ES-I3 (cell line): Measurements from ENCODE around the gene NISCH.

ENCODE experiments used
- H3K36me3 ChIP-seq: 2 replicates; pipeline ENCODE4 v1.6.1; 2013; ENCODE audit warnings: mild to moderate bottlenecking, low read length, control low read depth, moderate library complexity; ENCODE audit not compliant: insufficient read depth
- H3K4me1 ChIP-seq: 2 replicates; pipeline ENCODE4 v1.6.1; 2013; ENCODE audit warnings: mild to moderate bottlenecking, control low read depth, low read length; ENCODE audit not compliant: insufficient read depth
- H3K9ac ChIP-seq: 2 replicates; pipeline ENCODE4 v1.6.1; 2013; ENCODE audit warnings: low read depth, mild to moderate bottlenecking, low read length, moderate library complexity
- H3K9me3 ChIP-seq: 2 replicates; pipeline ENCODE4 v1.6.1; 2013; ENCODE audit warnings: mild to moderate bottlenecking, low read length, moderate library complexity; ENCODE audit not compliant: control insufficient read depth, insufficient read depth

Gene NISCH

GRCh38 chr3:52463416-52463815 is 8.0 kb downstream of the NISCH start:
- no peaks in the 10 kb centered on the region for H3K9me3 ChIP-seq
- H3K36me3 ChIP-seq: peaks cover 22% of the 10 kb centered on the region
- H3K4me1 ChIP-seq: no peaks in the 10 kb centered on the region
- no peak overlapping the region for H3K9ac ChIP-seq

GRCh38 chr3:52468336-52468735 is 12.9 kb downstream of the NISCH start:
- Histone ChIP-seq H3K9me3 (no peaks in the 10 kb centered on the region), H3K9ac (no peak overlapping the region), H3K36me3 (peaks cover 10% of the 10 kb centered on the region), H3K4me1 (no peaks in the 10 kb centered on the region)

- Histone ChIP-seq H3K9ac (no peak overlapping the region), H3K4me1 (no peaks in the 10 kb centered on the region), H3K9me3 (no peaks in the 10 kb centered on the region), H3K36me3 (peaks cover 13% of the 10 kb centered on the region)
Observed at GRCh38 chr3:52469001-52469400, 13.6 kb downstream of the NISCH start.

- H3K4me1 ChIP-seq: no peaks in the 10 kb centered on the region
- H3K36me3 ChIP-seq: peaks cover 15% of the 10 kb centered on the region
Observed at GRCh38 chr3:52470920-52471319, 15.5 kb downstream of the NISCH start.

GRCh38 chr3:52471371-52472238 is 16.2 kb downstream of the NISCH start:
- Histone ChIP-seq H3K36me3 (peaks cover 20% of the 10 kb centered on the region), H3K9me3 (no peaks in the 10 kb centered on the region), H3K9ac (no peak overlapping the region), H3K4me1 (no peaks in the 10 kb centered on the region)

More at GRCh38 chr3:52470920-52471319, 15.5 kb downstream of the NISCH start:
- Histone ChIP-seq H3K9me3 (no peaks in the 10 kb centered on the region), H3K9ac (no peak overlapping the region)

GRCh38 chr3:52472239-52473000 is 17.0 kb downstream of the NISCH start:
- no peaks in the 10 kb centered on the region for H3K9me3 ChIP-seq
- peaks cover 22% of the 10 kb centered on the region for H3K36me3 ChIP-seq
- H3K9ac ChIP-seq: no peak overlapping the region
- no peaks in the 10 kb centered on the region for H3K4me1 ChIP-seq

GRCh38 chr3:52473026-52473425 is 17.6 kb downstream of the NISCH start:
- no peaks in the 10 kb centered on the region for H3K9me3 ChIP-seq
- peaks cover 26% of the 10 kb centered on the region for H3K36me3 ChIP-seq
- no peak overlapping the region for H3K9ac ChIP-seq
- no peaks in the 10 kb centered on the region for H3K4me1 ChIP-seq

- Histone ChIP-seq H3K36me3 (peaks cover 39% of the 10 kb centered on the region), H3K9ac (no peak overlapping the region), H3K4me1 (no peaks in the 10 kb centered on the region), H3K9me3 (no peaks in the 10 kb centered on the region)
Observed at GRCh38 chr3:52477076-52477795, 21.8 kb downstream of the NISCH start.

- no peak overlapping the region for H3K9ac ChIP-seq
- H3K4me1 ChIP-seq: no peaks in the 10 kb centered on the region
- peaks cover 40% of the 10 kb centered on the region for H3K36me3 ChIP-seq
- no peaks in the 10 kb centered on the region for H3K9me3 ChIP-seq
Observed at GRCh38 chr3:52477796-52478095, 22.3 kb downstream of the NISCH start.

GRCh38 chr3:52479037-52479876 is 23.9 kb downstream of the NISCH start:
- Histone ChIP-seq H3K9me3 (no peaks in the 10 kb centered on the region), H3K36me3 (peaks cover 36% of the 10 kb centered on the region), H3K4me1 (no peaks in the 10 kb centered on the region), H3K9ac (no peak overlapping the region)

- Histone ChIP-seq H3K36me3 (peaks cover 36% of the 10 kb centered on the region), H3K9me3 (no peaks in the 10 kb centered on the region), H3K9ac (no peak overlapping the region), H3K4me1 (no peaks in the 10 kb centered on the region)
Observed at GRCh38 chr3:52479877-52480575, 24.6 kb downstream of the NISCH start.

- H3K9me3 ChIP-seq: no peaks in the 10 kb centered on the region
- H3K9ac ChIP-seq: no peak overlapping the region
- H3K4me1 ChIP-seq: no peaks in the 10 kb centered on the region
- H3K36me3 ChIP-seq: peaks cover 32% of the 10 kb centered on the region
Observed at GRCh38 chr3:52480768-52481715, 25.6 kb downstream of the NISCH start.
